ENCODE data around the gene SAP25.

Gene SAP25

DNA sequence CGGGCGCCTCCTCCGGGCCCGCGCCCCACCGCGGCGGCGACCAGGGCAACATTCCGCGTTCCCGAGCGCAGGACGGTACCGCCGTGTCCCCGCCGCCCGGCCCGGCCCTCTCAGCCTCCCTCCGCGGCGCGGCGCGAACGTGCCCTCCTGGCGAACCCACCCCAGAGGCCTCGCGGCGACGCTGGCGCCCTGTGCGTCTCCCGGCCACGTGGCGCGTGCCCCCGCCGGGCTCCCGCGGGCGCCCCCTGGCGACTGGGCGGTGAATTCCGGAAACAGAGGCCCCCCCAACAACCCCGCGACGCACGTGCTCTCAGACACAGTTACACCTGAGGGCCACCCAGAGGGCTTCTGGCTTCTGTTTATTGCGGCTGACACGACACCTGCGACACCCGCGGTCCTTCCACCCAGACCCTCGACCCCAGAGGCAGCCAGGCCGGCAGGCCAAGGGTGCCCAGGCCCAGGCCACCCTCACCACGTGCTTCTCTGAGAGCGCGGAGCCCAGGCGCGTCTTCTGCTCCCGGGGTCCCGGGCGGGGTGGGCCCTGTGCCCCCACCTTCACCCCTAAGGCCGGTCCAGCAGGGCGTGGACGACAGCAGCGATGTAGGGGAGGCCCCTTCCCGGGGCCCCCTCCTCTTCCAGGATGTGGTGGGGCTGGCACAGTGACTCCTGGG is at the start of gene SAP25:
Gene SAP25, minus strand, starts transcription at position 210 of the 671 bp plus-strand sequence. Its CDS starts 158 bp downstream, at position 52.
- intact Hi-C loops (cut with DNase I): no loop called here
- DNase-seq: peak in 2 of 10 donors; percentile 68 to 73

DNA sequence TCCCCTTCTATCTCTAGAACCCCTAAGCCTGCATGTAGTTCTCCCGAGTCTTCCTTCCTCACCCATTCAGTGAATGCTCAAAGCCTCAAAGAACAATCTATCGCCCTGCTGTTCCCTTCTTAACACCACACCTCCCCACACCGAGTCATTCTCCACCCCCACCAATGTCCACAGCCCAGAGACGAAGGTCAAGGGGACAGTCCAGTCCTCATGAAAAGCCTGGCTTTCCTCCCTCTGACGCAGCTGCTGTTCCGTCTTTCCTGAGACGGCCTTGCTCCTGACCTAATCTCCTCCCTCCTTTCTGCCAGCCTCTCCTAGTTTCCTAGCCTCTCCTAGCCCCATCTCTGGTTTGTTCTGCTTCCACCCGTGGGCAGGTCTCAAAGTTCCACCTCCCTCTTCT is 47.9 kb upstream of the SAP25 start:
- intact Hi-C loops (cut with DNase I): no loop called here
- no peak for DNase-seq

DNA sequence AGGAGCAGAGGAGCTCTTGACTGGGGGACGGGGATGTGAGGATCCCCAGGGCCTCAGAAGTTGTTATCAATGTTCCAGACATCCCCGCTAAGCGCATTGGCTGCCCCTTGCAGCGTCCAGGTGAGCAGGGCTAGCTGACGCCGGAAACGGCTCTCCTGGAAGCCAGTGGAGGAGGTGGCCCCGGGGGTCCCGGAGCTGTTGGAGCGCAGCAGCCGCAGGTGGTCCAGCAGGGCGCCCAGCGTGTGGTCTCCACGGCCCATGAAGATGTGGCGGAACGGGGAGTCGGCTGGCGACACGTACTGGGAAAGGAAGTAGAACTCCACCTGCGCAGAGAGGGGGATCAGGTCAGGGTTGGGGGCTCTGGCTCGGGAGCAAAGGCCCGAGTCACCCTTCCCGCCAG is 47.1 kb upstream of the SAP25 start:
- no peak for DNase-seq
- intact Hi-C loops (cut with DNase I): no loop called here

DNA sequence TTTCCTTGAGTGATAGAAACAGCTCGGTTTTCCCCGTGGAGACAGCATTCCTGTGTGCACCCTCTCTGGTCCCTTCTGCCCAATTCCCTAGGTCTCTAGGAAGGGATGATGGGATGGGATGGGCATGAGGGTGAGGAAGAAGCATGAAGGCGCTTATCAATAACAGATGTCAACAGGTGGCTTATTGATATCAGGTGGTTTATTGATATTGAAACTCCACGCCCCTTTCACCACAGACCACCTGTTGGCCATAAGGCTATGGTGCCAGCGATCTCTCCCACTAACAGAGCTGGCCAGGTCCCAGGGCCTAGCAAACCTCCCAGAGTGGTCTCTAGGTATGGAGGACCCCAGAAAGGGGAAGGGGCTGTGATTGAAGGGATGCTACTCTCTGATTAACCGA is 46.5 kb upstream of the SAP25 start:
- intact Hi-C loops (cut with DNase I): no loop called here
- no peak for DNase-seq

DNA sequence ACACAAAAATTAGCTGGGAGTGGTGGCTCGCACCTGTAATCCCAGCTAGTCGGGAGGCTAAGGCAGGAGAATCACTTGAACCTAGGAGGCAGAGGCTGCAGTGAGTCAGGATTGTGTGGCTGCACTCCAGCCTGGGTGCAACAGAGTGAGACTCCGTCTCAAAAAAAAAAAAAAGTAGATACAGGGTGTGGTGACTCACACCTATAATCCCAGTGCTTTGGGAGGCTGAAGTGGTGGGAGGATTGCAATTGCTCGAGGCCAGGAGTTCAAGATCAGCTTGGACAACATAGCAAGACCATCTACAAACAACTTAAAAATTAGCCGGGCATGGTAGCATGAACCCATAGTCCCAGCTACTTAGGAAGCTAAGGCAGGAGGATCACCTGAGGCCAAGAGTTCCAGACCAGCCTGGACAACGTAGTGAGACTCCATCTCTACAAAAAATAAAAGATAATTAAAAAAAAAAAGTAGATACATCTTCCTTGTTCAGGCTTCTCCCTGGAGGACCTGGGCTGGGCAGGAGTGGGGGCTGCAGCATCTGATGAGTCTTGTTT is 40.7 kb upstream of the SAP25 start:
- no peak for DNase-seq
- intact Hi-C loops (cut with DNase I): loop anchor here (5.0 kb wide), 1 partner anchor 58 kb away; the partner anchor contains the start of gene GNB2

DNA sequence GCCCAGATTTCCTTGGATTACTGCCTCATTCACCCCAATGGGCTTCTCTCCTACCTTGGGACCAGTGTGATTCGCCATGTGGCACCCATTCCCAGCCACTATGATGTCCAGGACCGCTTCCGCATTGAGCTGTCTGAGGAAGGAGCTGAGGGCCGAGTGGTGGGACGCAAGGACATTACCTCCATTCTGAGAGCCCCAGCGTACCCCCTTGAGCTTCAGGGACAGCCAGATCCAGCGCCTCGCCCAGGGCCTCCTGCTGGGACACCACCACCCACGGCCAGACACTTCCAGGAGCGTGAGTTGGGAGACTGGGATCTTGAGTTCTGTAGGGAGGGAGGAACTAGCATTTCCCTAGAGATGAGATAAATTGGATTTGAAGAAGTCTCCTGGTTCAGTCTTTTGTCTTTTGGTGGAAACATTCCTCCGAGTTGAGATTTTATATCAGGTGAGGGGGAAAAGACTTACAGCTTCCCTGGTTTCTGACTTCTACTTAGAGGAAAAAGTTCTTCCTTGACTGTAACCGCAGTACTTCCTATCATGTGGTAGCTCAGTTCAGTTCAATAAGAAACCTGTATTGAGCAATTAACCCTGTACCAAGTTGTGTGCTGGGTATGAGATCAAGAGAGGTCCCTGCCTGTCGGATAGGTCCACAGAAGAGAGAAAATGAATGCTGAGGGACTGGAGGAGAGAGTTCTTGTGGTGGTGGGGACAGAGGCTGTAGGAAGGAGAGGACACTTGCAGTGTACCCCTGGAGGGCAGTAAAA is 39.9 kb upstream of the SAP25 start:
- intact Hi-C loops (cut with DNase I): loop anchor here (5.0 kb wide), 1 partner anchor 59 kb away; the partner anchor contains the start of gene GNB2
- no peak for DNase-seq

DNA sequence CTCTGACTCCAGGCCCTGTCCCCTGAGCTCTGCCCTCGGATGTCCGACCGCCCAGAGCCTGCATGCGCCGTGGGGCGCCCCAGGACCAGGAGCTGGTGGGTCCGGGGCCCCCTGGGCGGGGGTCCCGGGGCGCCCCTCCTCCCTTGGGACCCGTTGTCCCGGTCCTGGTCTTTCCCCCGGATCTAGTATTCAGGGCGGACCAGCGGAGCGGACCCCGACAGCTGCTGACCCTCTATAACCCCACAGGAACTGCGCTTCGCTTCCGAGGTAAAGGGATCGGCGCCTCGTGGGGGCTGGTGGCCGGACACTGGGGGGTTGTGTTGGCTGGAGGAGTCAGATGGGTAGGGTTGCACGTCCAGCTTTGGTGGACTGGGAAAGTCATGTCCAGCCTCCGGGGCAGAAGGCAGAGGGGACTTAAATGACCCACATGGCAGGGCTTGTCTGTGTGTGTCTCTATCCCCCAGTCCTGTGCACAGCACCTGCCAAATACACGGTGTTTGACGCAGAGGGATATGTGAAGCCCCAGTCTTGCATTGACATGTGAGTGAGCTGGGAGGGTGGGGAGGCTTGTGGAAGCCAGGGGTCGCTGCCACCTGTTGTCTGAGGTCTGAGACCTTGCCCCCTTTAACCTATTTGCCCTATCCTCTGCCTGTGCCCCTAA is 39.2 kb upstream of the SAP25 start:
- intact Hi-C loops (cut with DNase I): loop anchor here (5.0 kb wide), 1 partner anchor 59 kb away; the partner anchor contains the start of gene GNB2
- DNase-seq: no peak

DNA sequence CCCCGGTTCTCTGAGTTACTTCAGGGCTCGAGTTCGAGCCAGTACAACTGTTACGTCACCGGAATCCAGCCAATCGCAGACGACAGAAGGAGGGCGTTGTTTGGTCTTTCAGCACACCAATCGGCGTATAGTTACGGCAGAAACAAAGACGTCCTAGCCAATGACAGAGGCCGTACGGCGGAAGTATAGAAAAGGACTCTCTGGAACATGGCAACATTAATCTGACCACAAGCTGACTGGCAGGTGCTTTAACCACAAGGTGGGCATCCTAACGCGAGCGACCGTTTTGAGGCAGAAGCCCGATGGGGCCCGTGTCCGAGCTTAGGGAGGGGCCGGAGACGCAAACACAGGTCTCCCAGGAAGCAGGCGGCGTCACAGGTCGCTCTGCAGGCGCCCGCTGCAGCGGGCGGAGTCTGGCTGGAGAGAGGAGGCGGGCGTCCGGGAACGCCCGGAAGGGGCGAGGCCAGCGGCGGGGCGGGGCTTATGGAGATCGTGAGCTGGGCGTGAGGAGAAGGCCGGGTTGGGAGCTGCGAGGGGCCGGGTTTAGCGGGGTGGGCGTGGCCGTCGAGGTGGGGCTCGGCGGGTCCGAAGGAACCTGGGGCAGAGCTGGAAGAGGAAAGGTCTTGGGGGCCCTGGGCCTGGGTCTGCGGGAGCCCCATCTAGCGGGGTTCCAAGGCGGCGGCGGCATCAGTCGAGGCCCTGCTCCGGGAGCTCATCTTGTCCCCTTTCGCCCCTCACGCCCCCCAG is 38.5 kb upstream of the SAP25 start, which contains the start of gene MOSPD3:
Gene MOSPD3, plus strand, starts transcription at position 558 of the 747 bp plus-strand sequence. CDS start 252 bp downstream, outside the sequence.
- peak; percentile 97 to 100 (median 98) for DNase-seq
- intact Hi-C loops (cut with DNase I): loop anchor here (5.0 kb wide), 1 partner anchor 60 kb away; the partner anchor contains the start of gene GNB2

DNA sequence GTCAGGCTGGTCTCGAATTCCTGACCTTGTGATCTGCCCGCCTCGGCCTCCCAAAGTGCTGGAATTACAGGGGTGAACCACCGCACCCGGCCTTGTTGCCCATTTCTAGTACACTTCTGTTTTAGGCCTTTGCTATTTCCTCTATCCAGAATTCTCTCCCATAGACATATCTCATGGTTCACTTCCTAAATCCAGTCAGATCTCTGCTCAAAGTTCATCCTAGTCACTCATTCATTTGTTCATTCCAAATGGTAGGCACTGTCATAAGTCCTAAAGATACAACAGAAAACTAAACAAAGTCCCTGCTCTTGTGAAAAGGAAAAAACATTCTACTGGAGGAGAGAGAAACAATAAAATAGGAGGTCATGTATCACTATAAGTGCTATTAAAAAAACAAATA is 36.3 kb upstream of the SAP25 start:
- intact Hi-C loops (cut with DNase I): loop anchor here (5.0 kb wide), 1 partner anchor 62 kb away; the partner anchor contains the start of gene GNB2
- no peak for DNase-seq

DNA sequence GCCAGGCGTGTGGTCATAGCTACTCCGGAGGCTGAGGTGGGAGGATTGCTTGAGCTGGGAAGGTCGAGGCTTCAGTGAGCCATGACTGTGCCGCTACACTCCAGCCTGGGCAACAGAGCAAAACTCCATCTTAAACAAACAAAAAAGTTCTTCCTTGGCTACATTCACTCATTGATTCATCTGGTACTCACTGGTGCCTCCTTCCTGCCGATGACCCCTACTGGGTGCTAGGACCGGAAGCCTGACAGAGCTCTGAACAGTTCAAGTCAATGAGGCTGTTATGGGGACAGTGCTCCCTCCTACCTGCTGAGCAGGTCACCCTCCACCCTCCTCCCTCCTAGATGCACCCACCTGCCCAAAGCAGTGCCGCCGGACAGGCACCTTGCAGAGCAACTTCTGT is 33.4 kb upstream of the SAP25 start:
- intact Hi-C loops (cut with DNase I): no loop called here

DNA sequence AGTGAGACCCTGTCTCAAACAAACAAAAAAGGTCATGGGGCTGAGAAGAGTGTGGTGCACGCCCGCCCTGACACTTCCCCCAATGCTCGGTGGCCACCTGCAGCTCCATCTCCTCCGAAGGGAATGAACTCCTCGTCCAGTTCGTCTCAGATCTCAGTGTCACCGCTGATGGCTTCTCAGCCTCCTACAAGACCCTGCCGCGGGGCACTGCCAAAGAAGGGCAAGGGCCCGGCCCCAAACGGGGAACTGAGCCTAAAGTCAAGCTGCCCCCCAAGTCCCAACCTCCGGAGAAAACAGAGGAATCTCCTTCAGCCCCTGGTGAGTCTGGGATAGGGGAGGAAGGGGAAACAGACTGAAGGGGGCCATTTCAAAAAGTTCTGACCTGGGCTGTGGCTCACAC is 32.6 kb upstream of the SAP25 start:
- DNase-seq: no peak
- intact Hi-C loops (cut with DNase I): no loop called here

More for the DNA sequence above, 33.4 kb upstream of the SAP25 start:
- DNase-seq: no peak

DNA sequence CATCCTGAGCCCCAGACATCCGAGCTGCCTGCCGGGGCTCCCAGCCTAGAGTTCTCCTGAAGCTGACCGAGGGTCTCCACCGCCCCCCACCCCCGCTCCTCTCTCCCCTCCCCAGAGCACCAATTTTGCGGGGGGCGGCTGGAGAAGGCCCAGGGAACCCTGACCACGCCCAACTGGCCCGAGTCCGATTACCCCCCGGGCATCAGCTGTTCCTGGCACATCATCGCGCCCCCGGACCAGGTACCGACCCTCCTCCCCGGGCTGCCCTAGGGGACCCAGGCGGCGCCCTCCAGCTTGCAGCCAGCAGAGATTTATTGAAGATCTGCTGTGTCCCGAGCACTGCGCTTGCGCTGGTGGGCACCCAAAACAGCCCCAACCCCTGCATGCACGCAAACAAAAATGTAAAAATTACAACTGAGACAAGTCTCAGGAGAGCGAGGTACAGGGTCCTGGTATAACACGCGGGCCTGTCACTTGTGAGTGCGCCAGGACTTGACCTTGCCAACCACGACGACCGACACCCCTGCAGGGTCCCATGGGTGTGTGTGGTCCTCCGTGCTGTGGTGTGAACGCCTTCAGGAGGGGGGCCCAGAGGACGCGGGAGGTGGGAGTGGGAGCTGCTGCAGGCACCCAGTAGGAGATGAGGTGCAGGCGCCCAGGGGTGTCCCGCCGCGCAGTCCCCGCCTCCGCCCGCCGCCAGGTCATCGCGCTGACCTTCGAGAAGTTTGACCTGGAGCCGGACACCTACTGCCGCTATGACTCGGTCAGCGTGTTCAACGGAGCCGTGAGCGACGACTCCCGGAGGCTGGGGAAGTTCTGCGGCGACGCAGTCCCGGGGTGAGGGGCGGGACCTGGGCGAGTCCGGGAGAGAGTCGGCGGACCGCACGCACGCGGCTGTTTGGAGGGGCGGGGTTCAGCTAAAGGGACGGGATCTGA is 31.5 kb upstream of the SAP25 start:
- intact Hi-C loops (cut with DNase I): no loop called here

DNA sequence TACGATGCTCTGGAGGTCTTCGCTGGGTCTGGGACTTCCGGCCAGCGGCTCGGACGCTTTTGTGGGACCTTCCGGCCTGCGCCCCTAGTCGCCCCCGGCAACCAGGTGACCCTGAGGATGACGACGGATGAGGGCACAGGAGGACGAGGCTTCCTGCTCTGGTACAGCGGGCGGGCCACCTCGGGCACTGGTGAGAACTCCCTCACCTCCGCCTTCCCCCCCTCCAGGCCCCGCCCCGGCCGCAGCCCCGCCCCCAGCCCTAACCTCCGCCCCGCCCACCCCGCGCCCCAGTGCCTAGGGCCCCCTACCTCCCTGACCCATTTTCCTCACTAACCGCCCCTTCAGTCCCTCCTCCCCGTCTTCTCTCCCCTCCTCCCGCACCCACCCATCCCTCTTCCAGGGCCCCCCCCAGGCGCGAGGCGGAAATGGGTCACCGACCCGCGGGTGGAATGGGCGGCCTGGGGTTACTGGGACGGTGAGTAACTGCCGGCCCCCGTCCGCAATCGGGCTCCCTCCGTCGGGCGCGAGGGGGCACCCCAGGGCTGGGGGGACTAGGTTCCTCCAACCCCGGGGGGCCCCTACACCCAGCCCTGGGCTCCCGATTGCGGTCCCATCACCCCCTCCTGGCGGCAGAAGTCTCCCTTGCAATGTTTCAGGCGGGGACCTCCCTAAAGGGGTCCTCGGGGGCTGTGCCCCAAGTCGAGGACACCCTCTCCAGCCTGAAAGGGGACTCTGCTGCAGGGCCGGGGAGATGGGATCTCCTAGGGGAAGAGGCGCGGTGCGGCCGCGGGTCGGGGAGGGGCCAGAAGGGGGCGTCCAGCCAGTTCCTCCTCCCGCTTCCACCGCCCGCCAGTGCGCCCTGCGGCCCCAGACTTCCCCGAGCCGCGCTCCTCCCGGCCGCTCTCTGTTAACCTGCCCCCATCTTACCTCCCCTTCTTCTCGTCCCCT is 30.6 kb upstream of the SAP25 start:
- intact Hi-C loops (cut with DNase I): no loop called here
- DNase-seq: peak in 5 of 10 donors; percentile 37 to 87 (median 58)

More for the DNA sequence above, 31.5 kb upstream of the SAP25 start:
- DNase-seq: peak in 1 of 10 donors; percentile 85

DNA sequence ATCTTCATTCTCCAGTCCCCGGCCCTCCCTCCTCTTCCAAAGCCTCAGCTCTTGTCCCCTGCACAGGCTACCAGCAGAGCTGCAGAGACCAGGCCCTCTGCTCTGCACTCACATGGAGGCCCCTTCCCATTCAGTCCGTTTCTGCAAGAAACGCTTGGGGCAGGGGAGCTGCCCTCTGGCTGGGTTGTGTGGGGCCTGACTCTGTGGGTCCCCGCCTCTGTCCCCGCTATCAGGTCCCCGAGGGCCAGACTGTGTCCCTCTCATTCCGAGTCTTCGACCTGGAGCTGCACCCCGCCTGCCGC is 30.0 kb upstream of the SAP25 start:
- DNase-seq: no peak
- intact Hi-C loops (cut with DNase I): no loop called here

DNA sequence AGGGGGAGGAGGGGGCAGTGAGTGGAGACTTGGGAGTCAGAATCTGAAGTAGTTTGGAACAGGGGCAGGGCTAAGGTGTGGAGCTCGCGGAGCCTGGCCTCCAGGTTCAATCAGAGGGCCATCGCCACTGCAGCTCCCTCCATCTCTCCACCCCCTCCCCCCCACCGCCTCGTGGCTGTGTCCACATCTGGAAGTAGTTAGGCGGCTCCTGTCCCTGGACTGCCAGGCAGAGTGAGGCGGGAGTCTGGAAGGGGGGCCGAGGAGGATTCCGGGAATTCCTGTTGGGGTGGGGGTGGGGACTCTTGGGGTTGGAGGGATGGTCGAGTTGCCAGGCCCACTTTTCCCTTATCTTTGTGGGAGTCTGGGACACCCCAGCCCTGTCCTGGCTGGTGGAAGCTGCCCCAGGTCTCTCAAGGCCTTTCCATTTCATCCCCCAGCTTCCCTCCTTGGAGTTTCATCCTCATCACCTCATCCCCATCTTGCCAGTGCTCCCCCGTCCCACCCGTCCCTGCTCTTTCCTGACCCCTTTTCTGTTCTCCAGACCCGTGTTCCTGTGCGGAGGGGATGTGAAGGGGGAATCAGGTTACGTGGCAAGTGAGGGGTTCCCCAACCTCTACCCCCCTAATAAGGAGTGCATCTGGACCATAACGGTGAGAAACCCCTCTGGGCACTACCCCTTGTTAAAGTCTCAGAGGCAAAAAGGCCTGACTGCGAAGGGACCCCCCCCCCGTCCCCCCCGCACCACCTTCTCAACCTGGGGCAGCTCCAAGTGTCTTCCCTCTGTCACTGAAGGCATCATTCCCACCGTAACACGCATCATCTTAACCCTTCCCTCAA is 29.4 kb upstream of the SAP25 start:
- intact Hi-C loops (cut with DNase I): no loop called here
- no peak for DNase-seq

DNA sequence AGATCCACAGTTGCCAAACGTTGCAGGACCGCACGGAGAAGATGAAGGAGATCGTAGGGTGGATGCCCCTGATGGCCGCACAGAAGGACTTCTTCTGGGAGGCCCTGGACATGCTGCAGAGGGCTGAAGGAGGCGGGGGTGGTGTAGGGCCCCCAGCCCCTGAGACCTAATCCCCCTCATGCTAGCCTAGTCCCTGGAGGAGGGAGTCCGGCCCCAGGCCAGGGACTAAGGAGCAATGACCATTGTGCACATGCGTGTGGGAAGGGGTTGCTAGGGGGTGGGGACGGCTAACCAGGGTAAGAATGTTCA is 27.0 kb upstream of the SAP25 start:
- intact Hi-C loops (cut with DNase I): no loop called here
- DNase-seq: no peak

Data from posterior cingulate gyrus (tissue), 11 donors.